Dermis microvascular lymphatic vessel endothelial cell (primary cell): ENCODE data around the gene COX6B2. TPM values are rescaled to one million over a fixed set of nuclear protein-coding genes. Genes with fewer than 3 reads are reported as not detected.
A peak's percentile ranks its signal among the peaks of the same experiment; 100 is the strongest.

Experiments
- DNase-seq, 2 donors: peaks; one replicate each; pipeline versions ENCODE4 v3.0.0 to v3.0.0-alpha.2; 2010; ENCODE audit warnings: low read depth in 2 of 2
- total RNA-seq: library from RNA; depleted of rRNA; stranded (reverse); fragments of >200 nt; gene quantifications from 2 replicates; pipeline ENCODE4 v1.2.1, GENCODE V29; 2014

The COX6B2 gene
- total RNA-seq, 1 donor from 2014 or later = not detected

DNA sequence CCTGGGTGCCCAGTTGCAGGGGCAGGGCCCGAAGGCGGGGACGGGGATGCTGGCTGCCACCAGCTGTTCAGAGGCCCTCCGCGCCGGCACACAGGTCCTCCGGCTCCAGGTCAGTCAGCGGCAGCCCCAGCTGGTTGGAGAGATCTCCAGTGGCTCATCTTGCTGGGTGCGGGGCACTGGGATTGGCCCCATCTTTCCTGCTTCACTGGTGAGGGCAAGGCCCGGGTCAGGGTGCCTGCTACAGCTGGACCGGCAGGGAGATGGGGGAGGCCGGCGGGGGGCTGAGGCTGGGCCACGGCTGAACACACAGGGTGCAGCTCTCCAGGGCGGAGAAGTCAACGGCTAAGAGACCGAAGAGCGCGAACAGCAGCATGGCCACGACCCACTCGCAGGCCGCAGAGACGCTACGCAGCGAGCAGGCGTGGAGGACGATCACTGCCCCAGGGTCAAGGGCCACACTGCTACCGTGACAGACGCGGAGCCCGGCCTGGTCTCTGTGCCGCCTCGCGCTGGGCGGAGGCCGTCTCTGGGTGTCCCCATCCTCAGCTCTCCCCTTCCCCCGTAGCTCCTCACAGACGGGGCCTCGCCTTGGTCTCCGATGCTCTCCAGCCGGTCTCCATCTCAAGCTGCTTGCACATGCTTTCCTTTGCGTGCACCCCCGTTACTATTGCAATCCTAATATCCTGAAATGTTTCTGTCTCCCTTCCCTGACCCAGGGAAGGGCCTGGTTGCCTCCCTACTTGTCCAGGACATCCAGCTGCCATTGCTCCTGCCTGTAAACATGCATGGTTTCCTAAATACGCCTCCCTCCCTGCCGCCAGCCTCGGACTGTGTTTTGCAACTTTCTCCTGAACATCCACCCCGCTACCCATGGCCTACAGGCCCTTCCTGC is 41.7 kb downstream of the COX6B2 start:
- DNase-seq = no peak

DNA sequence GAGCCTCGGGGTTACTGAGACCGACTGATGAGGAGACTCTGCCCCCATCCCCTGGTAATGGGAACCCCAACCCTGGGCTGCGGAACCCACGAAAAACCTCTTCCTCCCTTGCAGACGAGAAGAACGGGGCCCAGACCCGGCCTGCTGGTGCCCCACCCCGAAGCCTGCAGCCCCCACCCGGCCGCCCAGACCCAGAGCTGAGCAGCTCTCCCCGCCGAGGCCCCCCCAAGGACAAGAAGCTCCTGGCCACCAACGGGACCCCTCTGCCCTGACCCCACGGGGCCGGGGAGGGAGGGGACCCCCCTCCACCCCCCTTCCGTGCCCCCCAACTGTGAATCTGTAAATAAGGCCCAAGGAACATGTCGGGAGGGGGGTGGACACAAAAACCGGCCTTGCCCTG is 42.7 kb downstream of the COX6B2 start:
- no peak for DNase-seq

DNA sequence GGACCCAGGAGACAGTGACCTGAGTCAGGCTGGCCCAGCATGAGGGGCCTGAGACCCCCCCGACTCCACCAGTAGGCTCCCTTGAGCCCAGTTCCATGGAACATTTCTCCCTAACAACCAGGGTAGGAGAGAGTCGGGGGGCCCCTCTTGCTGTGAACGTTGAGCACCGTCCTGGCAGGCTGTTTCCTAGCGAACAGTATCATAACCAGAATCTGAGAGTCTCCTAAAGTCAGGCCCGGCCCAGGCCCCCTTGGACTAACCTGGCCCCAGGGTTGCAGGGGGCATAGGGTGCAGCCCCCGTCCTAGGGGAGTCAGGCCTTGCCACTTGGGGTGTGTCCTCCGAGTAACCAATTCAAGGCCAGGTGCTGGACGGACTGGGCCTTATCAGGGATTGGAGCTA is 43.1 kb downstream of the COX6B2 start:
- DNase-seq = no peak

DNA sequence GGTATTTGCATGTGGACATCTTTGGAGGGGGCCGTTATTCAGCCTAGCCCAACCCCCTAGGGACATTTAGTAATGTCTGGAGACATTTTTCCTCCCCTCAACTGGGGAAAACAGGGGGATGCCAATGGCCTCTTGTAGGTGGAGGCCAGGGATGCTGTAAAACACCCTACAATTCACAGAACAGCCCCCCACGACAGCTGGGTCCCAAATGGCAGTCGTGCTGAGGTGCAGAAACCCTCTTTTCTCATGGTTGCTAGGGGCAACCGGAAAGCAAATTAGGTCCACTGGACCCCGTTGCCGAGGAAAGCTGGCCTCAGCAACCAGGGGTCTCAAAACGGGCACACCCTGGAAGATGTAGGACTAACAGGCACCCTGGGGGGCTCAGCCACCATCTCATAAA is 44.0 kb downstream of the COX6B2 start:
- no peak for DNase-seq

DNA sequence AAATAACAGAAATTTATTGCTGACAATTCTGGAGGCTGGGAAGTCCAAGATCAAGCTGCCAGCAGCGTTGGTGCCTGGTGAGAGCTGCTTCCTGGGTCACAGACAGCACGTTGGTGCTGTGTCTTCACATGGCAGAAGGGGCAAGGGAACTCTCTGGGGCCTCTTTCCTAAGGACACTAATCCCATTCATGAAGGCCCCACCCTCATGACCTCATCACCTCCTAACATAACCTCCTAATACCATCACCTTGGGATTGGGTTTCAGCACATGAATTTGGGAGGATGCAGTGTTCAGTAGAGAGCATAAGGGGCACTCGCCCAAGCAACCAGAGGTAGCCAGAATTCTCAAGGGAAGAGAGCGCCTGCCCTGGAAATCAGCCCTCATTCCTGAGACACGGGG is 45.1 kb downstream of the COX6B2 start:
- no peak for DNase-seq

DNA sequence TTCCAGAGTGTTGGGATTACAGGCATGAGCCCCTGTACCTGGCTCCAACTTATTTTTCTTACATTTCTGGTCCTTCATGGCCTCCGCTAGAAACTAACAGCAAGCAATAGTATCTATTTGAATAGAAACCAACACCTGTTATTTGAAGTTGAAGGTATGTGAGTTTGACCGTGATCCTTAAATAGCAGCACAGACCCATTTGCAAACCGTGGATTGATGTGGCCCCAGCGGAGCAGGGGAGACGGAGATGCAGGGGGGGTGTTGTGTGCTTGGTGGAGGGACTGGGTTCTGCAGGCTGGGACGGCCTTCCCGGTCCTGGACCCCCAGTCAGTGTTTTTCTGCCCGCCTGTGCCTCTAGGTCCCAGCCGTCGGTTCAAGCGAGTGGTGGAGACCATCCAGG is 46.2 kb downstream of the COX6B2 start:
- no peak for DNase-seq

DNA sequence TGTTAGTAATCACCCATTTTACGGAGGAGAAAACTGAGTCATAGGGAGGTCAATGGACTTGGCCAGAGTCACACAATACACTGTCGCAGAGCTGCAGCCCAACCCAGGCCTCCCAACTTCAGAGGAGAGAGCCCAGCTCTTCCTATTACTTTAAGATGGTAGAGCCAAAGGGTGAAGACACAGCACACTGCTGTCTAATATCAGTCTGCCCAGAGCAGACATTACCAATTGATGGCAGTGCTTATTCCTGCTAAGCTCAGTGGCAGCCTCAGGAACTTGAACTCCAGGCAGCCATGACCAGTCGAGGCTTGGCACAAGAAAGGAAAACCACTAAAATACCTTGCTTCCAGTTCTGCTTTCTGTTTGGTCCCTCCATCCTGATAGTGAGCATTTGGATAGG is 47.8 kb downstream of the COX6B2 start:
- DNase-seq = no peak

DNA sequence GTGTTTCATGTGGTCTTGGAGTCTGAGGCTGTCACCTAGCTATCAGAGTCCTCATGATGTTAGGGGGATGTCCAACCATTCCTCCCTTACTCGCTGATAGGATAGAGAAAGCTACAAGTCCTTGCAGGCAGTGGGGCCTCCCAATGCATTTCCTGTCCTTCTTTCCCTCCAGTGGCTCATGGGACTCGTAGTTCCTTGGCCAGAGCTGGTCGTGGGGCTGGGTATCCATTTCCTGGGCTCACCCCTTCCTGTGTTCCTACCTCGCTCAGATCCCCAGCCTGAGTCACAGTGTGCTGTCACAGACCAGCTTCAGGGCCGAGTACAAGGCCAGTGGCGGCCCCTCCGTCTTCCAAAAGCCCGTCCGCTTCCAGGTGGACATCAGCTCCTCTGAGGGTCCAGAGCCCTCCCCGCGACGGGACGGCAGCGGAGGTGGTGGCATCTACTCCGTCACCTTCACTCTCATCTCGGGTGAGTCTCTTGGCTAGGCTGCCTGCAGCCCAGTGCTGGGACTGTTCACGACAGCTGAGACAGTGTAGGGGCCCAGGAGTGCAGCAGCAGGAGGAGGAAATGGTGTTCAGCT is 48.4 kb downstream of the COX6B2 start:
- no peak for DNase-seq

DNA sequence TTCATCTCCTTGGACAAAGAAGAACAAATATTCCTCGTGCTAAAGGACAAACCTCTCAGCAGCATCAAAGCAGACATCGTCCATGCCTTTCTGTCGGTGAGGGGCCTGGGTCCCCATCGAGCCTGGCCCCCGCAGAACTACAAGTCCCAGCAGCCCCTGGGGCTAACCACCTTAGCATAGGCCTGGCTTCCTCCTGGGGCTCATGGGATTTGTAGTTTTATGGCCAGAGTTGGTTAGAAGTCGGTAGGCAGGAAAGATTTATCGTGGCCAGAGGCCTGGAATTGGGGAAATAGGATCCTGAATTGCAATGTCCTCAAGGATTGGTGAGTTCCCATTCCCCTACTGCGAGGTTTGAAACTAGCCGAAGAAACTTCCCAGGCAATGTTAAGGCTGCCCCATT is 49.0 kb downstream of the COX6B2 start:
- DNase-seq = peak; percentile 21 to 44

DNA sequence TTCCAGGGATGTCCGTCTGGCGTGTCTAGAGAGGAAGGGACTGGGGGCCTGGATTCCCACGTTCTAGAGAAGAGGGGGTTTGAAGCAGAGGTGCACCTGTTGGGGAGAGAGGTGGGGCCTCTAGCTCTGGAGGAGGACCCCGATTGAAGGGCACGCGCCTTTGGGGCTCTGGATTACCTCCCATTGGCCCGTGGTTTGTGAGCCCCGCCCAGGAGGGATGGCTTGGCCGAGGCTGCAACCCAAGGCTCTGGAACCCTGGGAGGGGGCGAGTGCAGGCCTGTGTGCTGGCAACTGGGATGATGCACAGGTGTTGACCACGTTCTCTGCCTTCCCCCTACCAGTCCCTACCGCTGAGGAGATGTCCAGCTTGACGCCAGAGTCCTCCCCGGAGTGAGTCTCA is 49.5 kb downstream of the COX6B2 start:
- DNase-seq = no peak

DNA sequence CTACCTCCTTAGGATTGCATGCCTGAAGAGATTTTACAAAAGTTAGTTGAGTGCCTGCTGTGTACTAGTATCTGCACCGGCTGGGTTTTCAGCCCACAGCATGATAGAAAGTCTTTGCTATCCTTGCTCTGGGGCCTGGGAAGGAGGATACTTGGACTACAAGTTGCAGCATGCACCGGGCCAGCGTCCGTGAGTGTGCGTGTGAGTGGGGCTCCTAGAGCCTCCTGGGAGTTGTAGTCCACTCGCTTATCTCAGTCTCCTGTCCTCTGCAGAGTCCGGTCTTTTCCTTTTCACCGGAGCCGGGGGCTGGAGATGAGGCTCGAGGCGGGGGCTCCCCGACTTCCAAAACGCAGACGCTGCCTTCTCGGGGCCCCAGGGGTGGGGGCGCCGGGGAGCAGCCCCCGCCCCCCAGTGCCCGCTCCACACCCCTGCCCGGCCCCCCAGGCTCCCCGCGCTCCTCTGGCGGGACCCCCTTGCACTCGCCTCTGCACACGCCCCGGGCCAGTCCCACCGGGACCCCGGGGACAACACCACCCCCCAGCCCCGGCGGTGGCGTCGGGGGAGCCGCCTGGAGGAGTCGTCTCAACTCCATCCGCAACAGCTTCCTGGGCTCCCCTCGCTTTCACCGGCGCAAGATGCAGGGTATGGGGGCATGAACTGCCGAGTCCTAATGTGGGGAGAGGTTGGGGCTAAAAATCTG is 50.1 kb downstream of the COX6B2 start:
- DNase-seq = peak in 1 of 2 donors; percentile 48

DNA sequence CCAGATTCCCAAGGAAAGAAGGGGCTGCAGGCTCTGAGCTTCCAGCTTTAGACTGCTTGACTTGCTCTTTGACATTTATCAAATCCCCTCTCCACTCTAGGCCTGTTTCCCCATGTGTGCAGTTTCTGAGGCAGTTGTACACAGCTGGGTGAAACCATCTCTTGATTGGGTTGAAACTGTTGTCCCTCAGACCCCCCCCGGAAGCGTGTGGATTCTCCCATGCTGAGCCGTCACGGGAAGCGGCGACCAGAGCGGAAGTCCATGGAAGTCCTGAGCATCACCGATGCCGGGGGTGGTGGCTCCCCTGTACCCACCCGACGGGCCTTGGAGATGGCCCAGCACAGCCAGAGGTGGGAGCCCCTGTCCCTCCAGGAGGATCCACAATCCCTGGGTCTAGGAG is 51.0 kb downstream of the COX6B2 start:
- no peak for DNase-seq

DNA sequence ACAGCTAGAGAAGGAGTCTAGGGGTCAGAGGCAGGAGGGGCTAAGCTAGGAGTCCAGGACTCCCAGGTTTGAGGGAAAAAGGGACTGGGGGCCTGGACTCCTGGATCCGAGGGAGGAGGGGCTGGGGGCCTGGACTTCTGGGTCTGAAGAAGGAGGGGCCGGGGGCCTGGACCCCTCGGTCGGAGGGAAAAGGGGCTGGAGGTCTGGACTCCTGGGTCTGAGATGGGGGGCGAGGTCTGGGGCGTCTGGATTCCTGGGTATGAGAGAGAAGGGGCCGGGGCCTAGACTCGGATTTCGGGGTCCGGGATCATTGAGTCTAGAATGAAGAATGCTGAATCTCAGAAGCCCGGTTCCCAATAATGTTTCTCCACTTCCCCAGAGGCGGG is 52.2 kb downstream of the COX6B2 start:
- no peak for DNase-seq

DNA sequence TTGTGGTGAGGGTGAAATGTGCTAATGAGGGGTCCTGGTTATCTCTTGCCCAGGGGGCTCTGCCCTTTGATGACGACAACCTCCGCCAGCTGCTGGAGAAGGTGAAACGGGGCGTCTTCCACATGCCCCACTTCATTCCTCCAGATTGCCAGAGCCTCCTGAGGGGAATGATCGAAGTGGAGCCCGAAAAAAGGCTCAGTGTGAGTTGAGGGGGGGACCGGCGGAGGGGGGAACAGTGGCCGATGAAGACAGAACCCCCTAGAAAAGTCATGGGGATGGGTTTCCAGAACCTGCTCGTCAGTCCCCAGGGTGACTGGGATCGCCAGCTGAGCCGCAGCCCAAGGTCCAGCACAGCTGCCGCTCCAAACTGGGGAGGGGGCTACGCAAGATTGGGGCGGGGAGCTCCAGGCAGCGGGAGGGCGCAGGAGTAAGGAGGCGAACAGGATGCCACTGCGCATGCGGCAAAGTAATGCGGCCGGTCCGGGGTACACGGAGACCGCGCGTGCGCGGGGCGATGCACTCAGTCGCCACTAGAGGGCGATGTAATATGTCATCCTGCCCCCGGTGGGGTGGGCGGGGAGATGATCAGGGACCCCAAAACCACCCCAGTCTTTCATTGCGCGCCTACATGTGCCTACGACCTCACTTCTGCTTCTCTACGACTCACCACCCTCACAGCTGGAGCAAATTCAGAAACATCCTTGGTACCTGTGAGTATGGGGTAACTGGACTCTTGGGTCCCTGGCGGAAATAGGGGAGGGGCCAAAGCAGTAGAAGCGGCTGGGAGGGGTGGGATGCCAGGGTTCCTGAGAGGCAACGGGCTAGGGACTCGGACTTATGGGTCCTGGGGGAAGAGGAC is 52.8 kb downstream of the COX6B2 start:
- DNase-seq = peak; percentile 57 to 70

DNA sequence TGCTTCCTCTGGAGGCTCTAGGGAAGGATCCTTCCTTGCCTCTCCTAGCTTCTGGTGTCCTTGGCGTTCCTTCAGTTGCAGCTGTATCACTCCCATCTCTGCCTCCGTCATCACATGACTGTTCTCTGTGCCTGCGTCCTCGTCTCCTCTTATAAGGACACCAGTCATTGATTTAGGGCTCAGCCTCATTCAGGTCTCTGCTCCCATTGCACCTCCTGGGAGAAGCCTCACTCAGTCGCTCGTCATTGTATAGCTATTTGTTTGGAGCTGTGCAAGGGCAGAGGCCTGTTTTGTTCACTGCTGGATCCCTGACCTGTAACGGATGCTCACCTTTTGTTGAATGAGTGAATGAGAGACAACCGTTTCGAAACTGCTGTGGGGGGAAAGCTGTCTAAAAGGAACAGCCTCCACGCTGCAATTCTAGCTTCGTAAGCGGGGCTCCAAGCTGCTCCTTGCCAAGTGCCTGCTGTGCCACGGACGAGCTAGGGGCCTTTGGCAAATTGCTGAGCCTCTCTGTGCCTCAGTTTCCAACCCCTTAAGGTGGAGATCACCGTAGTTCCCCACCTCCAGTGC is 53.5 kb downstream of the COX6B2 start:
- no peak for DNase-seq

DNA sequence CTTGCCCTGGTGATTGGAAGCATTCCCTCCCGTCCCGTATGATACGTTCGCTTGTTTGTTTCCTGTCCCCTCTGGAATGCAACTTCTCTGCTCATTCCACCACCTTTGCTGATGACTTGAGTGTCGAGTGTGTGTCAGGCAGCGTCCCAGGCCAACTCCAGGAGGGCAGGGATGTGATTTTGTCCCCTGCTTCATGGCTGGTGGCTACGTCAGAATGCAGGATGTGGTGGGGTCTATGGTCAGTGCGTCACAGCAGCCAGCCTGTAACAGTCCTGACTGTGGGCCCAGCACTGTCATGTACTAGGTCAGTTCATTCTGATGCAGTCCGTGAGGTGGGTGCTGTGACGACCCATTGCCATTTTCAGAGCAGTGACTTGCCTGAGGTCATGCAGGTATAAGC is 54.5 kb downstream of the COX6B2 start:
- DNase-seq = no peak

Other genes with a start within 250 kb of the COX6B2 start
- gene PPP1R12C, start 237.1 kb downstream of the COX6B2 start, total RNA-seq = 21.1 and 34.4 TPM in 2 replicates
- gene TNNT1, start 205.5 kb downstream of the COX6B2 start, total RNA-seq = 0.51 and 1.7 TPM in 2 replicates
- gene TNNI3, start 197.0 kb downstream of the COX6B2 start, total RNA-seq = not detected in 2 replicates
- gene DNAAF3, start 188.1 kb downstream of the COX6B2 start, total RNA-seq = 0.26 and 0.38 TPM in 2 replicates
- gene SYT5, start 174.4 kb downstream of the COX6B2 start, total RNA-seq = under 0.01 TPM in 1 of 2 replicates, not detected in the other
- 0.13 TPM in 2 replicates for gene PTPRH, start 145.2 kb downstream of the COX6B2 start, total RNA-seq
- gene TMEM86B, start 126.0 kb downstream of the COX6B2 start, total RNA-seq = 0.26 and 0.89 TPM in 2 replicates
- gene PPP6R1, start 95.7 kb downstream of the COX6B2 start, total RNA-seq = 19.9 and 34.9 TPM in 2 replicates
- gene HSPBP1, start 74.6 kb downstream of the COX6B2 start, total RNA-seq = 19.9 and 26.8 TPM in 2 replicates
- 0.39 and 1.3 TPM in 2 replicates for gene BRSK1, start 70.7 kb downstream of the COX6B2 start, total RNA-seq
- gene TMEM150B, start 29.4 kb downstream of the COX6B2 start, total RNA-seq = not detected in 2 replicates
- 3.2 and 4.6 TPM in 2 replicates for gene KMT5C, start 14.8 kb downstream of the COX6B2 start, total RNA-seq
- gene GARIN5B, start 8.5 kb upstream of the COX6B2 start, total RNA-seq = not detected in 2 replicates
- gene IL11, start 15.7 kb upstream of the COX6B2 start, total RNA-seq = under 0.01 and 0.13 TPM in 2 replicates
- gene TMEM190, start 22.1 kb upstream of the COX6B2 start, total RNA-seq = not detected in 2 replicates
- gene TMEM238, start 29.6 kb upstream of the COX6B2 start, total RNA-seq = 0.26 and 0.63 TPM in 2 replicates
- 126 and 262 TPM in 2 replicates for gene RPL28, start 31.2 kb upstream of the COX6B2 start, total RNA-seq
- 40.6 and 54.6 TPM in 2 replicates for gene UBE2S, start 53.1 kb upstream of the COX6B2 start, total RNA-seq
- gene SHISA7, start 88.6 kb upstream of the COX6B2 start, total RNA-seq = not detected in 2 replicates
- 61.0 and 75.9 TPM in 2 replicates for gene ISOC2, start 106.9 kb upstream of the COX6B2 start, total RNA-seq
- gene C19orf85, start 110.0 kb upstream of the COX6B2 start, total RNA-seq = not detected in 2 replicates
- gene ZNF628, start 121.9 kb upstream of the COX6B2 start, total RNA-seq = 0.77 and 2.1 TPM in 2 replicates
- 8.9 and 9.1 TPM in 2 replicates for gene NAT14, start 130.5 kb upstream of the COX6B2 start, total RNA-seq
- under 0.01 and 0.13 TPM in 2 replicates for gene SSC5D, start 133.7 kb upstream of the COX6B2 start, total RNA-seq
- gene SBK2, start 182.4 kb upstream of the COX6B2 start, total RNA-seq = not detected in 2 replicates
- gene SBK3, start 190.8 kb upstream of the COX6B2 start, total RNA-seq = 0.13 and 0.26 TPM in 2 replicates
- gene ZNF579, start 226.1 kb upstream of the COX6B2 start, total RNA-seq = 1.9 and 3.5 TPM in 2 replicates
- gene FIZ1, start 244.8 kb upstream of the COX6B2 start, total RNA-seq = 2.6 and 3.3 TPM in 2 replicates
- 6.9 and 11.9 TPM in 2 replicates for gene ZNF524, start 245.6 kb upstream of the COX6B2 start, total RNA-seq